Measurements from ENCODE around the gene RBM14.
"Not testable (repeated sequence)": the region's sequence is repeated elsewhere in the genome, so short reads cannot be mapped to it uniquely, and the experiment has no call there.

DNA sequence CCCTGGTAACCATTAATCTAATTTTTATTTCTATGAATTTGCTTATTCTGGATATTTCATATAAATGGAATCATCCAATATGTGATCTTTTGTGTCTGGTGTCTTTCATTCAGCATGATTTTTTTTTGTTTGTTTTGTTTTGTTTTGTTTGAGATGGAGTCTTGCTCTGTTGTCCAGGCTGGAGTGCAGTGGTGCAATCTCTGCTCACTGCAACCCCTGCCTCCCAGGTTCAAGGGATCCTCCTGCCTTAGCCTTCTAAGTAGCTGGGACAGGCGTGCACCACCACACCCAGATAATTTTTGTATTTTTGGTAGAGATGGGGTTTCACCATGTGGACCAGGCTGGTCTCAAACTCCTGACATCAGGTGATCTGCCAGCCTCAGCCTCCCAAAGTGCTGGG lies 31.0 kb upstream of the RBM14 start:
- TF ChIP-seq, protein P1, sequence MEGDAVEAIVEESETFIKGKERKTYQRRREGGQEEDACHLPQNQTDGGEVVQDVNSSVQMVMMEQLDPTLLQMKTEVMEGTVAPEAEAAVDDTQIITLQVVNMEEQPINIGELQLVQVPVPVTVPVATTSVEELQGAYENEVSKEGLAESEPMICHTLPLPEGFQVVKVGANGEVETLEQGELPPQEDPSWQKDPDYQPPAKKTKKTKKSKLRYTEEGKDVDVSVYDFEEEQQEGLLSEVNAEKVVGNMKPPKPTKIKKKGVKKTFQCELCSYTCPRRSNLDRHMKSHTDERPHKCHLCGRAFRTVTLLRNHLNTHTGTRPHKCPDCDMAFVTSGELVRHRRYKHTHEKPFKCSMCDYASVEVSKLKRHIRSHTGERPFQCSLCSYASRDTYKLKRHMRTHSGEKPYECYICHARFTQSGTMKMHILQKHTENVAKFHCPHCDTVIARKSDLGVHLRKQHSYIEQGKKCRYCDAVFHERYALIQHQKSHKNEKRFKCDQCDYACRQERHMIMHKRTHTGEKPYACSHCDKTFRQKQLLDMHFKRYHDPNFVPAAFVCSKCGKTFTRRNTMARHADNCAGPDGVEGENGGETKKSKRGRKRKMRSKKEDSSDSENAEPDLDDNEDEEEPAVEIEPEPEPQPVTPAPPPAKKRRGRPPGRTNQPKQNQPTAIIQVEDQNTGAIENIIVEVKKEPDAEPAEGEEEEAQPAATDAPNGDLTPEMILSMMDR (IDR thresholded peaks at IDR 0.05; ENCODE audit: insufficient read depth, low read length, poor library complexity, severe bottlenecking), result not testable (repeated sequence)
- not testable (repeated sequence) for TF ChIP-seq EZH2phosphoT487 (conservative IDR thresholded peaks at IDR 0.05; ENCODE audit: low read length)

Data from SU-DHL-6 (cell line).